ENCODE data around the gene LAIR2.
"Not testable (repeated sequence)": the region's sequence is repeated elsewhere in the genome, so short reads cannot be mapped to it uniquely, and the experiment has no call there.

LAIR2 gene

GRCh38 chr19:54489766-54490165, 12.9 kb upstream of the LAIR2 start:
- TF ChIP-seq, protein P1, sequence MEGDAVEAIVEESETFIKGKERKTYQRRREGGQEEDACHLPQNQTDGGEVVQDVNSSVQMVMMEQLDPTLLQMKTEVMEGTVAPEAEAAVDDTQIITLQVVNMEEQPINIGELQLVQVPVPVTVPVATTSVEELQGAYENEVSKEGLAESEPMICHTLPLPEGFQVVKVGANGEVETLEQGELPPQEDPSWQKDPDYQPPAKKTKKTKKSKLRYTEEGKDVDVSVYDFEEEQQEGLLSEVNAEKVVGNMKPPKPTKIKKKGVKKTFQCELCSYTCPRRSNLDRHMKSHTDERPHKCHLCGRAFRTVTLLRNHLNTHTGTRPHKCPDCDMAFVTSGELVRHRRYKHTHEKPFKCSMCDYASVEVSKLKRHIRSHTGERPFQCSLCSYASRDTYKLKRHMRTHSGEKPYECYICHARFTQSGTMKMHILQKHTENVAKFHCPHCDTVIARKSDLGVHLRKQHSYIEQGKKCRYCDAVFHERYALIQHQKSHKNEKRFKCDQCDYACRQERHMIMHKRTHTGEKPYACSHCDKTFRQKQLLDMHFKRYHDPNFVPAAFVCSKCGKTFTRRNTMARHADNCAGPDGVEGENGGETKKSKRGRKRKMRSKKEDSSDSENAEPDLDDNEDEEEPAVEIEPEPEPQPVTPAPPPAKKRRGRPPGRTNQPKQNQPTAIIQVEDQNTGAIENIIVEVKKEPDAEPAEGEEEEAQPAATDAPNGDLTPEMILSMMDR (conservative IDR thresholded peaks at IDR 0.05) = no peak
- H3K27ac ChIP-seq = no peak overlapping the region

GRCh38 chr19:54492568-54492967, 10.1 kb upstream of the LAIR2 start:
- TF ChIP-seq, protein P1 (conservative IDR thresholded peaks at IDR 0.05) = no peak
- H3K27ac ChIP-seq = no peak overlapping the region

- H3K27ac ChIP-seq = not testable (repeated sequence)
Observed at GRCh38 chr19:54493056-54493455, 9.6 kb upstream of the LAIR2 start.

DNA sequence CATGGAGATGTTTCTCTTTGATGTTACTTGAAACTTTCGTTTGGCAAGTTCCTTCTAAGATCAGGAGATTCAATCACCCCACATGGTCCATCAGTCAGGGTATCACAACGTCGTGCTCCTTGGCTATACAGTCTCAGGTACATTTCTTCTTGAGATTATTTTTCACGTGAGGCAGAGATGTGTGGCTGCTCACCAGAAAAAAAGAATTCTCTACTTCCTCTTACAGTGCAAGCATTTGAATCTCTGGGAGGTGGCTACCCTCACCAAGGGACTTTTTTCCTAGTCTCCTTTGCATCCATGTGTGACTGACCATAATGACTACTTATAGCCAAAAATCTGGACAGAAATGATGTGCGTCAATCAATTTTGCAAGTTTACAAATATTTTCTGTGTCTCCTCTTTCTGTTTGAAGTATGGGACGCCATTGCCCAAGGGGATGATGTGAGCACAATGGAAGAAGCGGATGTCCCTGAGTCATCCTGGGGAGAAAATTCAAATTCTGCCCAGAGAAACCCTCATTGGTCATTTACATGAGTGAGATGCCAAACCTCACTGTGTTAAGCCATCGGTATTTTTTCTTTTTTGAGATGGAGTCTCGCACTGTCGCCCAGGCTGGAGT, 8.6 kb upstream of the LAIR2 start:
- TF ChIP-seq, protein P1 (conservative IDR thresholded peaks at IDR 0.05) = no peak
- H3K27ac ChIP-seq = no peak overlapping the region

GRCh38 chr19:54495284-54495683, 7.3 kb upstream of the LAIR2 start:
- not testable (repeated sequence) for H3K27ac ChIP-seq

DNA sequence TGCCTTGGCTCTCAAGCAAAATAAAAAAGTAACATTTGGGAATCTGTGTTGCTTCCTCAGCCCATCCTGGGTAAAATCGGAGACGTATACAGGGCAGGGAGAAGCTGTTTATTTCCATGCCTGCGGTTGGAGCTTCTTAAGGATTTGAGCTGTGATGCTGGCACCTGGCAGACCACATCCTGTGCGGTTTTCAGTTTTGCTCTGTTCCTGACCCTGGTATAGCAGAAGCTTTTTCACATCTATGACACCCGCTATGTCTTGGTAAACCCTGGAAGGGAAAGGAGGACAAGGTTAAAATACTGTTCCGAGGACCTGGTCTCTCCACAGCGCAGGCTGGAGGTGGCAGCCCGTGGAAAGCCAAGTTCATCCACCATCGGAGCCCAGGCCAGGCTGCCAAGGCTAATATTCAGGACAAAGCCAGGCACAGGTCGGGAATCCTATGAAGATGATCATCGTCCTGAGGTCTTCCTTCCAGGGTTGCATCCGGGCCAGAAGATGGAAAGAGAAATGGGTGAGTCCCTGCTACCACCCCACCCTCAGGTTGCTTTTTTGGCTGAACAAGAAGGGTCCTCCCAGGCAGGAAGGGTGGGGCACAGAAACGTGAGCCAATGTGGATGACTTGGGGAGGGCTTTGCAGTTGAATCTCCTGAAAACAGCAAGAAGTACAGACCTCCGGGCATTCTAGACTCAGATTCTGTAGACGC, 4.7 kb upstream of the LAIR2 start:
- H3K27ac ChIP-seq = not testable (repeated sequence)

- not testable (repeated sequence) for H3K27ac ChIP-seq
Observed at GRCh38 chr19:54498451-54498772, 4.2 kb upstream of the LAIR2 start.

GRCh38 chr19:54505542-54505941, 2.9 kb downstream of the LAIR2 start:
- H3K27ac ChIP-seq = not testable (repeated sequence)

DNA sequence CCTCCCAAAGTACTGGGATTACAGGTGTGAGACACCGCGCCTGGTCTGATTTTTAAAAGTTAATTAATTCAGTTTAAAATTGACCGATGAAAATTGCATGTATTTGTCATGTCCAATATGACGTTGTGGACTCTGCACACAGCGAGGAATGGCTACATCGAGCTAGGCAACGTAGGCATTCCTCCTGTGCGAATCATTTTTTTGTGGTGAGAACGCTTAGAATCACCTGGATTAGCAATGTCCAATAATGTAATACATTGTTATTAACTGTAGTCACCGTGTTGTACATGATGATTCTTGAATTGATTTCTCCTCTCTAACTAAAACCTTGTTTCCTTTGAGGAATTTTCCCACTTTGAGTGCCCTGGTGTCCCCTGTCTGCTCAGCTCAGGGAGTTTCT, 3.4 kb downstream of the LAIR2 start:
- no peak overlapping the region for H3K27ac ChIP-seq
- TF ChIP-seq, protein P1 (conservative IDR thresholded peaks at IDR 0.05) = no peak

DNA sequence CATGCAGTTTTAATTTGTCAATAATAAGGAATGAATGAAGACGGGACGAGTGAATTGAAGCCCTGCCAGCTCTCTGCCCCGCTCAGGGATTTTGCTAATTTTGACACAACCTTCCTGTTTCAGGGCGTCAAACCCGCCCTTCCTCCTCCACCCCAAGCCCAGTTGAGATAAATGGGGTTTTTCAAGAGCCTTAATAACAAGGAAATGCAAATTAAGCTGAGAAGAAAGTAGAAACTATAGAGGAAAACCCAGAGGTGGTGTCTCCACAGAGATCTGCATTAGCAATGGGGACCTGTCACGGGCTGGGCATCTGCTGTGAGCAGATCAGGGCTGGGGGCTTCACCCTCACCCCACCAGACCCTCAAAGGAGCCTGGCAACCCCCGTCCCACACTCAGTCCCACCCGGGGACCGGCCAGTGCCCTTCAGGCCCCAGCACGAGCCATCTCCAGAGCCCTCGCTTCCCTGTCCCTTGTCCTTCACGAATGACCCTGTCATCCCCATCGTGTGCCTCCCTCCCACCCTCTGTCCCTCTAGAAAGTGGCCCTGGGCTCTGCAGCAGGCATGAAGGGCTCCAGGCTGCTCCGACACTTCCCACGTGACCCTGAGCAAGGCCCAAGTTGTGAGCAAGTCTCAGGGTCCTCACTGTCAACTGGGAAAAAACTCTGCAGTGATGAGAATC, 4.5 kb downstream of the LAIR2 start:
- not testable (repeated sequence) for H3K27ac ChIP-seq

DNA sequence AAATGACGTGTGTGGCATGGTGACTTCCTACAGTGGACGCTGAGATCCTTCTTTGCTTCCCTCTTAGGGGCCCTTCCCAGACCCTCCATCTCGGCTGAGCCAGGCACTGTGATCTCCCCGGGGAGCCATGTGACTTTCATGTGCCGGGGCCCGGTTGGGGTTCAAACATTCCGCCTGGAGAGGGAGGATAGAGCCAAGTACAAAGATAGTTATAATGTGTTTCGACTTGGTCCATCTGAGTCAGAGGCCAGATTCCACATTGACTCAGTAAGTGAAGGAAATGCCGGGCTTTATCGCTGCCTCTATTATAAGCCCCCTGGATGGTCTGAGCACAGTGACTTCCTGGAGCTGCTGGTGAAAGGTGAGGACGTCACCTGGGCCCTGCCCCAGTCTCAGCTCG, 5.2 kb downstream of the LAIR2 start:
- H3K27ac ChIP-seq = no peak overlapping the region
- TF ChIP-seq, protein P1 (conservative IDR thresholded peaks at IDR 0.05) = no peak

DNA sequence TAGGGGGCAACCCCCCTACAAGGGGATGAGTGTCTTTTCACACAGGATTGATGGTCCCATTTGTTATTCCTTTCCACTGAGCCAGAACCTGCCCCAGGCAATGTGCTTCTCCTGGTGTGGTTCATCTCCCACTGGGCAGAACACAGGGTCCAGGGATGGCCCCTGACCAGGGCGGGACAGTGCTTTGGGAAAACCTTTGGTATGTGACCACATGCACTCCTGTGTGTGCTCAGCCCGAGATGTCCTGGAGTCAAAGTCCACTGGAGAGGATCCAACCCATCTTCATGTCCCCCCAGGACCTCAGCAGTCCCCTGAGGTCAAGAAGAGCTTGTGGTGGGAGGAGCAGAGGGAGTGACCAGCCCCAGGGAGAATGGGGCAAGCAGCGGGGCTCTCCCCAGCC, 5.9 kb downstream of the LAIR2 start:
- not testable (repeated sequence) for H3K27ac ChIP-seq

DNA sequence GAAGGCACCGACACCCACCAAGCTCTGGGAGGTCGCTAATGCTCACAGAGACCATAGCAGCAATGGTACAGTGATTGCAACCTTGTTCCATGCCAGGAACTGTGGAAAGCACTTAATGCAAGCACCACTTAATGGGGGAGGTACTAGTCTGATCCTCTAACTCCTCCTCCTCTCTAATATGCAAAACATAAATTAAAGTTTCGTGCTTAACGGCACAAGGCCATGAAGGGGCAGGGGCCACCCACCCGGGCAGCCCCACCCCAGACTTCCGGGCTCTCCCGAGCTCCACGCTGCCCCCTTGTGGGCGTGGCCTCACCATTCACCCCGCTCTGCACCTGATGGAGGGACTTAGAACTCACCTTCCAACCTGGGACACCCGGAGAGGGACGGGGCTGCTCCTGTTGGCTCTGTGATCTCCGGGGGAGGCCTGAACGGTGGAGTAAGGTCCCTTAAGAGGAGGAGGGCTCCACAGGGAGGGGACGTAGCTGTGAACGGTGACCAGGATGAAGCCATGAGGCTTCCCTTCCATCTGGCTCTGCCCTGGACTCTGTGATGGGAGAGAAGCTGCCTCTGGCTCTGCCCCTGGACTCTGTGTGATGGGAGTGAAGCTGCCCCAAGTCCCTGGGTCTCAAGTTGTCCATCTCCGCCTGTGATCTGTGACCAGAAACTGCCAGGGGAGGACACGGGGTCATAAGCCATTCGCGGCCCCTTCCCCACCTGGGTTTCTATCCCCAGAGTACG, 6.7 kb downstream of the LAIR2 start:
- not testable (repeated sequence) for H3K27ac ChIP-seq
